ENCODE measurements around the gene FNDC8.

DNA sequence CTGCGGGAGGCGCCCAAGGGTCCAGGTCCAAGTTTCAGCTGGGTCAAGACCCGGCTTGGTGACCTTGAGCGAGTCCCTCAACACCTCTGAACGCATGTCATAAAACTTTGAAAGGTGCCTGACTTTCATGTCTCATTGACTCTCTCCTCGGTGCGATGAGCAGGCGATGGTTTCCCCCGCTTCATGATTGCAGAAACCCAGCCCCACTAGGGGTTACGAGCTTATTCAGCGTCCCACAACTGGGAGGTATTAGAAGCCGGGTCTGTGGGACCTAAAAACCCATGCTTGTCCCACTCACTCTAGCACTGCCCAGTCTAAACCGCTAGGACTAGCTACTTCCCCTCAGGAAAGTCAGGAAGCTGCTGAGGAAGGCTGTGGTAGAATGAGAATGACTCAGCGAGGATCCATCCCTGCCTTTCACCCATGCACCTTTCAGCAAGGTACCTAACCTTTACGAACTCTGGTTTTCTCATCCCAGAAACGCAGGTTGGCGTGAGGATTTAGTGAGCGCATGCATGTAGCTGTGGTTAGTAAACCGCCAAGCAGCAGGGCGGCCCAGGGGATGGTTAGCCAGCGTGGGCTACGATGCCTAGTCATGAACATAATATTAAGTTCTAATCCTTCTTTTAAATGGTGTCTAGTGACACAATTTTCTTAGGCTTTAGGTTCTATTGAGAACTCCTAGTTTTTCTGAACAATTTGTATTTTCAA is 31.7 kb upstream of the FNDC8 start:
- TF ChIP-seq POLR2A (IDR thresholded peaks at IDR 0.05) = no peak
- TF ChIP-seq, protein P1, sequence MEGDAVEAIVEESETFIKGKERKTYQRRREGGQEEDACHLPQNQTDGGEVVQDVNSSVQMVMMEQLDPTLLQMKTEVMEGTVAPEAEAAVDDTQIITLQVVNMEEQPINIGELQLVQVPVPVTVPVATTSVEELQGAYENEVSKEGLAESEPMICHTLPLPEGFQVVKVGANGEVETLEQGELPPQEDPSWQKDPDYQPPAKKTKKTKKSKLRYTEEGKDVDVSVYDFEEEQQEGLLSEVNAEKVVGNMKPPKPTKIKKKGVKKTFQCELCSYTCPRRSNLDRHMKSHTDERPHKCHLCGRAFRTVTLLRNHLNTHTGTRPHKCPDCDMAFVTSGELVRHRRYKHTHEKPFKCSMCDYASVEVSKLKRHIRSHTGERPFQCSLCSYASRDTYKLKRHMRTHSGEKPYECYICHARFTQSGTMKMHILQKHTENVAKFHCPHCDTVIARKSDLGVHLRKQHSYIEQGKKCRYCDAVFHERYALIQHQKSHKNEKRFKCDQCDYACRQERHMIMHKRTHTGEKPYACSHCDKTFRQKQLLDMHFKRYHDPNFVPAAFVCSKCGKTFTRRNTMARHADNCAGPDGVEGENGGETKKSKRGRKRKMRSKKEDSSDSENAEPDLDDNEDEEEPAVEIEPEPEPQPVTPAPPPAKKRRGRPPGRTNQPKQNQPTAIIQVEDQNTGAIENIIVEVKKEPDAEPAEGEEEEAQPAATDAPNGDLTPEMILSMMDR (IDR thresholded peaks at IDR 0.05) = peak in 2 of 6 experiments; percentile 23 to 46
